ENCODE measurements around the gene PGA3.
"Not testable (repeated sequence)": the region's sequence is repeated elsewhere in the genome, so short reads cannot be mapped to it uniquely, and the experiment has no call there.

GRCh38 chr11:61241526-61241925 is 38.2 kb downstream of the PGA3 start:
- not testable (repeated sequence) for TF ChIP-seq POLR2AphosphoS5, CTCF, POLR2A (IDR thresholded peaks at IDR 0.05)
